ENCODE measurements around the gene INO80B.

INO80B gene

DNA sequence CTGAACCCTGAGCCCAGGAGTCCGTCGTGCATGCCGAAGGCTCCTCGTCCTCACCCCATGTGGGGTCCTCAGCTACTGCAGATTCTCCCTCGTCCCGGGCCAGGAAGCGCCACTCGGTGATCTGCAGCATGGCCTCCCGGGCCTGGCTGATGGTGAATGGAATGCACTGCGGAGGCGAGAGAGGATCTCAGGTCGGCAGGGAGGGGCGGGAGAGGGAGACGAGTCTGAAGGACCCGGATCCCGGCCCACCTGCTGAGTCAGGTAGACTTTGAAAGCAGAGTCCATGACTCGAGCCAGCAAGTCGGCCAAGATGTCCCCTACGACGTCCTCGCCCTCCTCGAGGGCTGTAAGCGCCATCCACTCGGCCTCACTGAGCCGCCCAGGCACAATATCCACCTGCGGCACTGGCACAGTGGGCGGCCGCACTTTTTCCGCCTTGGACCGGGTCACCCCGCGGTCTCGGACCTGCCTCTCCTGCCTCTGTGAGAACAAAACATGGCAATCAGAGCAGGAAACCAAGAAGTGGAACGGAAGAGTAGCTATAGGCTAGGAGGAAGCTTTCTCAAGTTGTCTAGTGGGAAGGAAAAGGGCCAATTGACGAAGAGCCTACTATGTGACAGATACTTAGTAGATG lies 39.0 kb upstream of the INO80B start:
- Histone ChIP-seq H3K27me3 (ENCODE audit: control insufficient read depth, low read length) (peaks cover 17% of the 10 kb centered on the region), H3K36me3 (ENCODE audit: control insufficient read depth, low read length) (no peaks in the 10 kb centered on the region), H3K4me2 (ENCODE audit: low read length) (peak overlapping the region; percentile 78), H3K9me3 (ENCODE audit: control insufficient read depth, insufficient read depth, low read length) (no peaks in the 10 kb centered on the region), H3K9me2 (replicated peaks; ENCODE audit: control insufficient read depth, low read length) (no peaks in the 10 kb centered on the region), H3K4me1 (ENCODE audit: control insufficient read depth, low read length) (peaks cover 55% of the 10 kb centered on the region), H3K4me3 (ENCODE audit: low read length) (peak overlapping the region; percentile 58; the same call in 1 of the 2 replicates), H4K20me1 (ENCODE audit: control insufficient read depth, insufficient read depth, low read depth, low read length) (no peaks in the 10 kb centered on the region), H3K79me2 (ENCODE audit: control insufficient read depth, low read length) (no peaks in the 10 kb centered on the region), H3K27ac (ENCODE audit: low read depth, low read length) (no peak overlapping the region), H3F3A (ENCODE audit: control insufficient read depth, insufficient read depth) (0 out of 2 replicates have a peak, but pooled peaks cover 7% of the 10 kb centered on the region)
- TF ChIP-seq EZH2phosphoT487 (IDR thresholded peaks at IDR 0.05; ENCODE audit: borderline replicate concordance, low read length) = no peak
- TF ChIP-seq, protein P1, sequence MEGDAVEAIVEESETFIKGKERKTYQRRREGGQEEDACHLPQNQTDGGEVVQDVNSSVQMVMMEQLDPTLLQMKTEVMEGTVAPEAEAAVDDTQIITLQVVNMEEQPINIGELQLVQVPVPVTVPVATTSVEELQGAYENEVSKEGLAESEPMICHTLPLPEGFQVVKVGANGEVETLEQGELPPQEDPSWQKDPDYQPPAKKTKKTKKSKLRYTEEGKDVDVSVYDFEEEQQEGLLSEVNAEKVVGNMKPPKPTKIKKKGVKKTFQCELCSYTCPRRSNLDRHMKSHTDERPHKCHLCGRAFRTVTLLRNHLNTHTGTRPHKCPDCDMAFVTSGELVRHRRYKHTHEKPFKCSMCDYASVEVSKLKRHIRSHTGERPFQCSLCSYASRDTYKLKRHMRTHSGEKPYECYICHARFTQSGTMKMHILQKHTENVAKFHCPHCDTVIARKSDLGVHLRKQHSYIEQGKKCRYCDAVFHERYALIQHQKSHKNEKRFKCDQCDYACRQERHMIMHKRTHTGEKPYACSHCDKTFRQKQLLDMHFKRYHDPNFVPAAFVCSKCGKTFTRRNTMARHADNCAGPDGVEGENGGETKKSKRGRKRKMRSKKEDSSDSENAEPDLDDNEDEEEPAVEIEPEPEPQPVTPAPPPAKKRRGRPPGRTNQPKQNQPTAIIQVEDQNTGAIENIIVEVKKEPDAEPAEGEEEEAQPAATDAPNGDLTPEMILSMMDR (IDR thresholded peaks at IDR 0.05; ENCODE audit: low read depth, low read length, poor library complexity, severe bottlenecking) = no peak

DNA sequence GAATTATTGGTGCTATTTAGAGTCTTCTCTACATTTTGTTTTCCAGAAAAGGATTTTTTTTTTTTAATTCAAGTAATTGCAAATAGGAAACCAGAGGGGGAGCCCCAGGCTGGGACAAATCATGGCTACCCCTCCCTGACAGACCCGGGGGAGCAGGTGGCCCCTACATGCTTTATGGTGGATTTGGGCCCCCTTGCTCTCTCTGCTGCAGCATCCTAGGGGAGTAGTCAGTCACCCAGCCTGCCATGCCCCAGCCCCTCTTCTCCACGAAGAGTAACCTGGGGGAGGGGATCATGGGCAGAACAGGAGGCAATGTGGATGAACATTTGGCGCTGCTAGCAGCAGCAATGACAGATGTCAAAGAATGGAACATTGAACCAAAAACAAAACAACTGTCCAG lies 38.1 kb upstream of the INO80B start:
- Histone ChIP-seq H3K9me3 (ENCODE audit: control insufficient read depth, insufficient read depth, low read length) (no peaks in the 10 kb centered on the region), H4K20me1 (ENCODE audit: control insufficient read depth, insufficient read depth, low read depth, low read length) (no peaks in the 10 kb centered on the region), H3K4me3 (ENCODE audit: low read length) (no peak overlapping the region), H3K4me1 (ENCODE audit: control insufficient read depth, low read length) (peaks cover 60% of the 10 kb centered on the region), H3K27me3 (ENCODE audit: control insufficient read depth, low read length) (peaks cover 17% of the 10 kb centered on the region), H3K4me2 (ENCODE audit: low read length) (no peak overlapping the region), H3K79me2 (ENCODE audit: control insufficient read depth, low read length) (peaks cover 2% of the 10 kb centered on the region), H3F3A (ENCODE audit: control insufficient read depth, insufficient read depth) (0 out of 2 replicates have a peak, but pooled peaks cover 7% of the 10 kb centered on the region), H3K36me3 (ENCODE audit: control insufficient read depth, low read length) (no peaks in the 10 kb centered on the region), H3K9me2 (replicated peaks; ENCODE audit: control insufficient read depth, low read length) (no peaks in the 10 kb centered on the region), H3K27ac (ENCODE audit: low read depth, low read length) (no peak overlapping the region)
- TF ChIP-seq, protein P1 (IDR thresholded peaks at IDR 0.05; ENCODE audit: low read depth, low read length, poor library complexity, severe bottlenecking) = peak; percentile 22
- TF ChIP-seq EZH2phosphoT487 (IDR thresholded peaks at IDR 0.05; ENCODE audit: borderline replicate concordance, low read length) = no peak

DNA sequence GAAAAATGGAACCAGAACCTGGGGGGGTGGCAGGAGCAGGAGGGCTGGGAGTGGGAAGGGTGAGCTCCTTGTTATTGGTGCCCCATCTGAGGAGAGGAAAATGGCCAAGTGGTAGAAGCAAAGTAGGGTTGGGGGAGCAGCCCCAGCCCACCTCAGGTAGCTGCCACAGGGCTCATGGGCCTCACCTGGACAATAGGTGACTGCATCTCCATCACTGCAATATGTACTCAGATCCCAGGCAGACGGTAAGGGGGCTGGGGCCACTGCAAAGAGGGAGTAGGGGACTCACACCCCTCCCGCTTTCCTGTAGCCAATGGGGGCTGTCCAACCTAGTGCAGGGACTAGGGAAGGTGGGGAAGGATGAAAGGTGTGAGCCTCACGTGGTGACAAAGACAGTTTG lies 37.7 kb upstream of the INO80B start:
- TF ChIP-seq, protein P1 (IDR thresholded peaks at IDR 0.05; ENCODE audit: low read depth, low read length, poor library complexity, severe bottlenecking) = no peak
- no peak for TF ChIP-seq EZH2phosphoT487 (IDR thresholded peaks at IDR 0.05; ENCODE audit: borderline replicate concordance, low read length)
- Histone ChIP-seq H3K4me3 (ENCODE audit: low read length) (no peak overlapping the region), H3K9me3 (ENCODE audit: control insufficient read depth, insufficient read depth, low read length) (no peaks in the 10 kb centered on the region), H3K27me3 (ENCODE audit: control insufficient read depth, low read length) (peaks cover 17% of the 10 kb centered on the region), H3K9me2 (replicated peaks; ENCODE audit: control insufficient read depth, low read length) (no peaks in the 10 kb centered on the region), H3K79me2 (ENCODE audit: control insufficient read depth, low read length) (peaks cover 6% of the 10 kb centered on the region), H3K27ac (ENCODE audit: low read depth, low read length) (no peak overlapping the region), H3K4me2 (ENCODE audit: low read length) (no peak overlapping the region), H3K36me3 (ENCODE audit: control insufficient read depth, low read length) (no peaks in the 10 kb centered on the region), H3K4me1 (ENCODE audit: control insufficient read depth, low read length) (peaks cover 62% of the 10 kb centered on the region), H3F3A (ENCODE audit: control insufficient read depth, insufficient read depth) (0 out of 2 replicates have a peak, but pooled peaks cover 7% of the 10 kb centered on the region), H4K20me1 (ENCODE audit: control insufficient read depth, insufficient read depth, low read depth, low read length) (no peaks in the 10 kb centered on the region)
